Dermis lymphatic vessel endothelial cell (primary cell): ENCODE data around the gene SERPINA4. TPM values are rescaled to one million over a fixed set of nuclear protein-coding genes. Genes with fewer than 3 reads are reported as not detected.

Experiments
- total RNA-seq: library from RNA; depleted of rRNA; stranded (reverse); fragments of >200 nt; gene quantifications from 2 replicates; pipeline ENCODE4 v1.2.1, GENCODE V29; 2014

The SERPINA4 gene
- not detected in 2 replicates for total RNA-seq

GRCh38 chr14:94560751-94561655 is at the start of gene SERPINA4:
Gene SERPINA4, plus strand, starts transcription at chr14:94561442. Its CDS starts 2,041 bp downstream, at chr14:94563483.

GRCh38 chr14:94581127-94581999 is 20.1 kb downstream of the SERPINA4 start, which contains the start of gene SERPINA5:
Gene SERPINA5, plus strand, starts transcription at chr14:94581426. Its CDS starts 5,937 bp downstream, at chr14:94587363.

GRCh38 chr14:94612174-94612573 is 50.9 kb downstream of the SERPINA4 start, which contains the start of gene SERPINA3:
Gene SERPINA3, plus strand, starts transcription at chr14:94612391. Its CDS starts 2,051 bp downstream, at chr14:94614442.

Other genes starting within 250 kb of the SERPINA4 start
- gene SERPINA6, start 238.1 kb upstream of the SERPINA4 start, total RNA-seq, result not detected in 2 replicates
- not detected in 2 replicates for gene SERPINA2, start 194.7 kb upstream of the SERPINA4 start, total RNA-seq
- not detected in 2 replicates for gene SERPINA1, start 172.8 kb upstream of the SERPINA4 start, total RNA-seq
- not detected in 2 replicates for gene SERPINA11, start 108.6 kb upstream of the SERPINA4 start, total RNA-seq
- not detected in 2 replicates for gene SERPINA9, start 85.2 kb upstream of the SERPINA4 start, total RNA-seq
- not detected in 2 replicates for gene SERPINA12, start 52.0 kb upstream of the SERPINA4 start, total RNA-seq
- 0.17 TPM in 1 of 2 replicates, not detected in the other for gene SERPINA5, start 20.0 kb downstream of the SERPINA4 start, total RNA-seq
- not detected in 2 replicates for gene SERPINA3, start 50.9 kb downstream of the SERPINA4 start, total RNA-seq
- gene GSC, start 208.7 kb downstream of the SERPINA4 start, total RNA-seq, result not detected in 2 replicates